Suprapubic skin (tissue), 4 donors: ENCODE results near the gene TIMM10B. TPM values are rescaled to one million over a fixed set of nuclear protein-coding genes. Genes with fewer than 3 reads are reported as not detected.

ENCODE experiments used
- DNase-seq, 2 donors: peaks; one replicate each; pipeline ENCODE4 v3.0.0-alpha.2; 2019; ENCODE audit warnings: low spot score in 2 of 2
- H3K27ac ChIP-seq: fragments of 200-600 bp; sonication (generic); one replicate; pipeline ENCODE4 v1.5.1; 2019
- H3K27me3 ChIP-seq: fragments of 200-600 bp; sonication (generic); one replicate; pipeline ENCODE4 v1.5.1; 2019
- H3K36me3 ChIP-seq: fragments of 200-600 bp; sonication (generic); one replicate; pipeline ENCODE4 v1.5.1; 2019
- H3K4me1 ChIP-seq: fragments of 200-600 bp; sonication (generic); one replicate; pipeline ENCODE4 v1.5.1; 2019
- H3K4me3 ChIP-seq: fragments of 200-600 bp; sonication (generic); one replicate; pipeline ENCODE4 v1.5.1; 2019; ENCODE audit warnings: mild to moderate bottlenecking
- H3K9me3 ChIP-seq: fragments of 200-600 bp; sonication (generic); one replicate; pipeline ENCODE4 v1.5.1; 2019
- EP300 ChIP-seq: sonication (generic); formaldehyde crosslinking; IDR thresholded peaks from one replicate; pipeline ENCODE4 v1.6.1; 2017; ENCODE audit warnings: antibody characterized with exemption
- POLR2A ChIP-seq, 2 donors: fragments of 450-650 bp; IDR thresholded peaks; one replicate each; pipeline ENCODE4 v1.6.1; 2017; ENCODE audit warnings: antibody characterized with exemption in 2 of 2, mild to moderate bottlenecking in 2 of 2, moderate library complexity in 2 of 2
- POLR2AphosphoS5 ChIP-seq, 3 donors: sonication (generic); formaldehyde crosslinking; IDR thresholded peaks; one replicate each; pipeline ENCODE4 v1.6.1; 2017; ENCODE audit warnings: antibody characterized with exemption in 3 of 3
- WGBS: methylation state at CpG from one replicate; pipeline ENCODE4 v1.1.5; 2018; 5-methylcytosine and 5-hydroxymethylcytosine counted together
- total RNA-seq, 4 donors: library from RNA; depleted of rRNA; stranded (reverse); fragments of >200 nt; gene quantifications; one replicate each; pipeline ENCODE4 v1.1.0, GENCODE V29; 2016
- TF ChIP-seq, protein P1 (sequence below), 2 donors: fragments of 200-600 bp in 1 of 2; fragments of 450-650 bp in 1 of 2; sonication (generic) in 1 of 2; IDR thresholded peaks; one replicate each; pipeline ENCODE4 v1.5.1; 2016 to 2019; ENCODE audit warnings: antibody characterized with exemption in 2 of 2, mild to moderate bottlenecking in 1 of 2, moderate library complexity in 1 of 2

Gene TIMM10B
- total RNA-seq, 4 donors from 2014 or later = 23.0 to 54.6 (median 32.0) TPM

DNA sequence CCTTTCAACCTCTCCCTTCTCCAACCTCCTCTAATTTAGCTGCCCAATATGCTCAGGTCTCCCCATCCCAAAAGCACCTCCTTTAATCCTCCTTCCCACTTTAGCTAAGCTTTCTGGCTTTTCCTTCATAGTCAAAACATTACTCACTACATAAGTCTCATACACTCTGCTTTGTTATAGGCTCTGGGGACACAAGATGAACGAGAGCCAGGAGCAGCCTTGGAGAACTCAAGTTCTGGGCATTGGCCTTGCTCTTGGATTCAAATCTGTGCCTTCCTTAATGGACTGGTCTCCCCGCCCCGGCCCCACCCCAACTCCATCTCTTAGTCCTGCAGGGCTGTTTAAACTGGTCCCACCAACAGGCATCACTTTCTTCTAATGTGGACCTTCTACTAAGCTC is 29.1 kb upstream of the TIMM10B start:
- Histone ChIP-seq H3K27me3 (no peaks in the 10 kb centered on the region), H3K9me3 (no peaks in the 10 kb centered on the region), H3K4me3 (no peak overlapping the region), H3K27ac (no peak overlapping the region), H3K4me1 (no peaks in the 10 kb centered on the region), H3K36me3 (peaks cover 93% of the 10 kb centered on the region)
- TF ChIP-seq EP300 (no peak), POLR2AphosphoS5 (IDR thresholded peaks at IDR 0.05) (no peak), POLR2A (IDR thresholded peaks at IDR 0.05) (no peak)
- TF ChIP-seq, protein P1, sequence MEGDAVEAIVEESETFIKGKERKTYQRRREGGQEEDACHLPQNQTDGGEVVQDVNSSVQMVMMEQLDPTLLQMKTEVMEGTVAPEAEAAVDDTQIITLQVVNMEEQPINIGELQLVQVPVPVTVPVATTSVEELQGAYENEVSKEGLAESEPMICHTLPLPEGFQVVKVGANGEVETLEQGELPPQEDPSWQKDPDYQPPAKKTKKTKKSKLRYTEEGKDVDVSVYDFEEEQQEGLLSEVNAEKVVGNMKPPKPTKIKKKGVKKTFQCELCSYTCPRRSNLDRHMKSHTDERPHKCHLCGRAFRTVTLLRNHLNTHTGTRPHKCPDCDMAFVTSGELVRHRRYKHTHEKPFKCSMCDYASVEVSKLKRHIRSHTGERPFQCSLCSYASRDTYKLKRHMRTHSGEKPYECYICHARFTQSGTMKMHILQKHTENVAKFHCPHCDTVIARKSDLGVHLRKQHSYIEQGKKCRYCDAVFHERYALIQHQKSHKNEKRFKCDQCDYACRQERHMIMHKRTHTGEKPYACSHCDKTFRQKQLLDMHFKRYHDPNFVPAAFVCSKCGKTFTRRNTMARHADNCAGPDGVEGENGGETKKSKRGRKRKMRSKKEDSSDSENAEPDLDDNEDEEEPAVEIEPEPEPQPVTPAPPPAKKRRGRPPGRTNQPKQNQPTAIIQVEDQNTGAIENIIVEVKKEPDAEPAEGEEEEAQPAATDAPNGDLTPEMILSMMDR (IDR thresholded peaks at IDR 0.05) = no peak
- DNase-seq = no peak
- 91% methylated on average over 3 of the region's 3 CpGs for WGBS

DNA sequence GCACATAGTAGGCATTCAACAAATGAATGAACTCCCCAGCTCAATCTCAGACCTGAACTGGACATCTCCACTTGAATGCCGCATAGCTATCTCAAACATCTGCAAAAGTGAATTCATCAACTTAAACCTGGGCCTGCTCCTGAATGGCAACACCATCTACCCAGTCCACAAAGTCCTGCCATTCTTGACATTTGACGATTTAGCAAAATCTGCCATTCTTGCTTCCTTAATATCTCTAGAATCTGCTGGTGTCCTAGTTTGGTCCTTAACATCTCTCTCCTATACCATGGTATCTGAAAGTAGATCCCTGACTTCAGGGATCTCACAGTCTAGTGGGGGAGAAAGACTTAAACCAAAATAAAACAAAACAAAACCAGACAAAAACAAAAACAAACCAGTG is 28.1 kb upstream of the TIMM10B start:
- Histone ChIP-seq H3K9me3 (no peaks in the 10 kb centered on the region), H3K4me1 (no peaks in the 10 kb centered on the region), H3K27ac (no peak overlapping the region), H3K27me3 (no peaks in the 10 kb centered on the region), H3K36me3 (peaks cover 94% of the 10 kb centered on the region), H3K4me3 (no peak overlapping the region)
- no peak for DNase-seq
- 95% methylated on average over 2 of the region's 2 CpGs for WGBS
- TF ChIP-seq POLR2AphosphoS5 (IDR thresholded peaks at IDR 0.05) (no peak), POLR2A (IDR thresholded peaks at IDR 0.05) (no peak), EP300 (no peak)
- TF ChIP-seq, protein P1 (IDR thresholded peaks at IDR 0.05) = no peak

DNA sequence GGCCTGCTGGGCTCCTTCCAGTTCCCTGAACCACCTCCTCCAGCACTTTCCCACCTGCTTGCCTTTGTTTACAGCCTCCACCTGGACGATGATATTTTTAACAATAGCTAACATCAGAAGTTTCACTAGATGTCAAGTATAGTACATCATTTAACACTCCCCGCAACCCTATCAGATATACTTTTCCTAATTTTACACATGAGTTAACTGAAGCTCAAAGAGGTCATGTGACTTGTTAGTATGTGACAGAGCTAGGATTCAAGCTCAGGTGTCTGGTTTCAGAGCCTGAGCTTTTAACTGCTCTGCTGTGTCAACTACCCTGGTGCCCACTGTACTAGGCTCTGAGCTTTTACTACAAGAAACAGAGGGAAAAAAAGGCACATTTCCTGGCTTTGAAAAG is 26.2 kb upstream of the TIMM10B start:
- TF ChIP-seq POLR2AphosphoS5 (IDR thresholded peaks at IDR 0.05) (no peak), POLR2A (IDR thresholded peaks at IDR 0.05) (no peak), EP300 (no peak)
- TF ChIP-seq, protein P1 (IDR thresholded peaks at IDR 0.05) = no peak
- H3K36me3 ChIP-seq = peaks cover 90% of the 10 kb centered on the region
- DNase-seq = no peak
- H3K27me3 ChIP-seq = no peaks in the 10 kb centered on the region
- no peaks in the 10 kb centered on the region for H3K4me1 ChIP-seq
- no peak overlapping the region for H3K27ac ChIP-seq
- no peaks in the 10 kb centered on the region for H3K9me3 ChIP-seq
- H3K4me3 ChIP-seq = no peak overlapping the region
- 79% methylated on average over 2 of the region's 2 CpGs for WGBS

DNA sequence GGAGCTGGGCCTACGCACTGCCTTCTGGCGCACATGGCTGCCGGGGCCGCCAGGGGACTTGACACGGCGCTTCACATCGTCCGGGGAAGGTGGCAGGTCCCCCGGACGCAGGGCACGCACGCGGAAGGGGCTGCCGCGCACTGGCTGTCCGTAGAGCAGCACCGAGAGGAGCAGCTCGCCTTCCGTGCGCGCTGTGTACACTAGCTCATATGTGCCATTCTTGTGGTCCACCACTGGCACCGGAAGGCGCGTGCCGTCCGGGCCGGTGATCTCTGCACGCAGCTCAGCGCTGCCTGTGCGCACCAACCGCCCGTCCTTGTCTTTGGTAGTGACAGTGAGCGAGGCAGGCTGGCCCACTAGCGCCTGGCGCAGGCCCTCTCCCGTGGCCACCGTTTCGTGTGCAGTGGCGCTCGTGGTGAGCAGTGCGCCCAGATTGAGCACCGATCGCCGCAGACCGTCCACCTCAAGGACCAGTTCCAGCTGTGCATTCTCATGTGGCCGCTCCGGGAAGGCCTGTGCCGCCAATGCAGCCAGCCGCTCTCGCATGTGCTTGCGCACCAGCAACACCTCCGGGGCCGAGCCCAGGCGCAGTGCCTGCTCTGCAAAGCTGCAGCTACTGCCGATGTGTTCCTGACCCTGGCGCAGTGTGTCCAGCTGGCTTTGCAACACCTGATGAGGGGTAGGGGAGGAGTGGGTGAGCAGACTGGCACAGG is 24.8 kb upstream of the TIMM10B start:
- TF ChIP-seq EP300 (no peak), POLR2AphosphoS5 (IDR thresholded peaks at IDR 0.05) (no peak), POLR2A (IDR thresholded peaks at IDR 0.05) (no peak)
- TF ChIP-seq, protein P1 (IDR thresholded peaks at IDR 0.05) = no peak
- Histone ChIP-seq H3K4me1 (no peaks in the 10 kb centered on the region), H3K27ac (no peak overlapping the region), H3K9me3 (no peaks in the 10 kb centered on the region), H3K36me3 (peaks cover 80% of the 10 kb centered on the region), H3K27me3 (no peaks in the 10 kb centered on the region), H3K4me3 (no peak overlapping the region)
- 96% methylated on average over 27 of the region's 56 CpGs for WGBS
- no peak for DNase-seq

DNA sequence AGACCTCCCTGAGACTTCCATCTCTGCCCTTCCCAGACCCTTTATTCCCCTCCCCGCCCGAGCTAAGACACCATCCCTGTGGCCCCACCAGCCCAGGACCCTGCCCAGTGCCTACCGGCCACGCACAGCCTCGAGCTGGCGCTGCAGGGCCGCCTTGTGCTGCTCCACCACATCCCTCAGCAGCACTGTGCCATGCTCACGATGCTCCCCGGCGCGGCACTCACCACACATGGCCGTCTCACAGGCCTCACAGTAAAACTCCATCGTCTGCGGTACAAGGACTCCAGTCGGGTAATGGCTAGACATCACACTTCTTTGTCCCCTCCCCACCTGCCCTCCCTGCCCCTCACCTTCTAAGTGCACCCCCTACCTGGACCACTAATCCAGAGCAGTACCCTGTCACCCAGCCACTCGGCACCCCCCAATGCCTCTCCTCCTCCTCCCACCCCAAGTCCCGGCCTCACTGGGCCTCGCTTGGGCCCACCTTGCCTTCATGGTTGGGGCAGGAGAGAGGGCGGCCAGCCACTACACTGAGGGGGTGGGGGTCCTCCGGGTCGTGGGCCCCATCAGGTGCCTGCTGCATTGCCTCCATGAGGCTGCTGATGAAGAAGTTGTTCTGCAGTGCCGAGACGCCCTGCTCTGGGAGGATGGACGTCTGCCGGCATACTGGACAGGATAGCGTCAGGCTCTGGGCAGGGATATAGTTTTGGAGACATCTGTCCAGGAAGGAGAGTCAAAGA is 23.6 kb upstream of the TIMM10B start:
- Histone ChIP-seq H3K27me3 (no peaks in the 10 kb centered on the region), H3K9me3 (no peaks in the 10 kb centered on the region), H3K36me3 (peaks cover 72% of the 10 kb centered on the region), H3K4me3 (no peak overlapping the region), H3K4me1 (no peaks in the 10 kb centered on the region), H3K27ac (no peak overlapping the region)
- TF ChIP-seq EP300 = no peak
- no peak for TF ChIP-seq POLR2A (IDR thresholded peaks at IDR 0.05)
- TF ChIP-seq, protein P1 (IDR thresholded peaks at IDR 0.05) = no peak
- WGBS = 93% methylated on average over 21 of the region's 26 CpGs
- no peak for DNase-seq
